GM06990 (cell line): ENCODE measurements around the gene ADNP.

Source experiments
- DNase-seq: peaks from one replicate; pipeline ENCODE4 v3.0.0-alpha.2; 2011; ENCODE audit not compliant: insufficient read length; ENCODE audit errors: extremely low read depth
- H3K27me3 ChIP-seq: replicated peaks from 2 replicates; pipeline ENCODE4 v1.6.0; 2011; ENCODE audit warnings: low read length; ENCODE audit not compliant: control insufficient read depth, insufficient read depth
- H3K36me3 ChIP-seq: 2 replicates; pipeline ENCODE4 v1.5.1; 2011; ENCODE audit warnings: low read length; ENCODE audit not compliant: control insufficient read depth, insufficient read depth
- H3K4me3 ChIP-seq: replicated peaks from 2 replicates; pipeline ENCODE4 v1.5.1; 2011; ENCODE audit warnings: low read depth, mild to moderate bottlenecking, control low read depth, low read length
- TF ChIP-seq, protein P1 (sequence below): IDR thresholded peaks from 2 replicates; pipeline ENCODE4 v1.5.1; 2011; ENCODE audit warnings: low read length, control low read depth, mild to moderate bottlenecking, inconsistent platforms; ENCODE audit not compliant: insufficient read depth, poor library complexity, severe bottlenecking

The ADNP gene

DNA sequence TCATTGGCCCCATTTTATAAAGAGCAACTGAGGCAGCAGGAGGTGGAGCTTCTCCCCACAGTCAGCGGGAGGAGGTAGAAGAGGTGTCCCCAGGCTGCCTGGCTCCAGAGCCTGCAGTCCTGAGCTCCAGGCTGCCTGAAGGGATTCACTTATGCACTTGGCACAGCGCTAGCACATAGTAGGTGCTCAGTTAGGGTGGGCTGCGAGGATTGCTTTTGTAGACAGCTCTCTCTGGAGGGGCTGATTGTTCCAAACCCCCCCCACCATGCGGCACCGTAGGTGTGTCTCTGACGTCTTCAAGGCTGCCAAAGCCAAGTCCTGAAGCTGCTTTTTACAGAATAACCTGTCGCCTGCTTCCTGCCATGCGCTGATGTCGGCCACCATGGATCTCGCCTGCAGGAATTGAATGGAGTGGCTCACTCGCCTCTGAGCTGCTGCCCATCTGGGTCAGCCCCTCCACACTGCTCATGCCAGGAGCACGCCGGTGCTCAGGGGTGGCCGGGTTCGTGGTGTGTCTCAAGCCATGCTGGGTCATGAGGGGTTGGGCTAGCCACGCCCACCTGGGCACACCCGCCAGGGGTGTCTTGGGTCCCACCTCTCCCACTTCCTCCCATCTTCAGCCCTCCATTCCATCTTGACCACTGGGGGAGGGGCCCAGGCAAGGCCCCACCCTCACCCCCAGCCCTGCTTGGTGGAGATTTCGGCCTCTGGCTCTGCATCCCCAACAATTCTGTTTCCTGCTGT is 76.6 kb downstream of the ADNP start:
- Histone ChIP-seq H3K36me3 (peaks cover 24% of the 10 kb centered on the region), H3K27me3 (no peaks in the 10 kb centered on the region), H3K4me3 (no peak overlapping the region)
- TF ChIP-seq, protein P1, sequence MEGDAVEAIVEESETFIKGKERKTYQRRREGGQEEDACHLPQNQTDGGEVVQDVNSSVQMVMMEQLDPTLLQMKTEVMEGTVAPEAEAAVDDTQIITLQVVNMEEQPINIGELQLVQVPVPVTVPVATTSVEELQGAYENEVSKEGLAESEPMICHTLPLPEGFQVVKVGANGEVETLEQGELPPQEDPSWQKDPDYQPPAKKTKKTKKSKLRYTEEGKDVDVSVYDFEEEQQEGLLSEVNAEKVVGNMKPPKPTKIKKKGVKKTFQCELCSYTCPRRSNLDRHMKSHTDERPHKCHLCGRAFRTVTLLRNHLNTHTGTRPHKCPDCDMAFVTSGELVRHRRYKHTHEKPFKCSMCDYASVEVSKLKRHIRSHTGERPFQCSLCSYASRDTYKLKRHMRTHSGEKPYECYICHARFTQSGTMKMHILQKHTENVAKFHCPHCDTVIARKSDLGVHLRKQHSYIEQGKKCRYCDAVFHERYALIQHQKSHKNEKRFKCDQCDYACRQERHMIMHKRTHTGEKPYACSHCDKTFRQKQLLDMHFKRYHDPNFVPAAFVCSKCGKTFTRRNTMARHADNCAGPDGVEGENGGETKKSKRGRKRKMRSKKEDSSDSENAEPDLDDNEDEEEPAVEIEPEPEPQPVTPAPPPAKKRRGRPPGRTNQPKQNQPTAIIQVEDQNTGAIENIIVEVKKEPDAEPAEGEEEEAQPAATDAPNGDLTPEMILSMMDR = no peak
- DNase-seq = no peak

DNA sequence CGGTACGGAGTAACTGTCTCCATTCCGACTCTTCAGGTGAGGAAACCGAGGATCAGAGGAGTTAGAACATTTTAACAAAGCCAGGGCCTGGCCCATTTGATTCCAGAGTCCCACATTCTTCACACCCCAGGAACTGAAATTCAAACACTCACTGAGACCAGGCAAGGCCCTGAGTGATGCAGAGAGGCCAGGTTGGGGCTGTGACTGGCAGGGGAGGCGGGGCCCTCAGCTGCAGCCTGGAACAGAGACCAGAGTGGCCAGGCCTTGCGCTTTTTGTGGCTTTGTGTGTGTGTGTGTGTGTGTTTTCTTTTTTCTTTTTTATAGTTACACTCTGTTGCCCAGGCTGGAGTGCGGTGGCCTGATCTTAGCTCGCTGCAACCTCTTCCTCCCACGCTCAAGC is 79.2 kb downstream of the ADNP start:
- Histone ChIP-seq H3K27me3 (no peaks in the 10 kb centered on the region), H3K4me3 (no peak overlapping the region), H3K36me3 (peaks cover 25% of the 10 kb centered on the region)
- no peak for DNase-seq
- TF ChIP-seq, protein P1 = no peak

DNA sequence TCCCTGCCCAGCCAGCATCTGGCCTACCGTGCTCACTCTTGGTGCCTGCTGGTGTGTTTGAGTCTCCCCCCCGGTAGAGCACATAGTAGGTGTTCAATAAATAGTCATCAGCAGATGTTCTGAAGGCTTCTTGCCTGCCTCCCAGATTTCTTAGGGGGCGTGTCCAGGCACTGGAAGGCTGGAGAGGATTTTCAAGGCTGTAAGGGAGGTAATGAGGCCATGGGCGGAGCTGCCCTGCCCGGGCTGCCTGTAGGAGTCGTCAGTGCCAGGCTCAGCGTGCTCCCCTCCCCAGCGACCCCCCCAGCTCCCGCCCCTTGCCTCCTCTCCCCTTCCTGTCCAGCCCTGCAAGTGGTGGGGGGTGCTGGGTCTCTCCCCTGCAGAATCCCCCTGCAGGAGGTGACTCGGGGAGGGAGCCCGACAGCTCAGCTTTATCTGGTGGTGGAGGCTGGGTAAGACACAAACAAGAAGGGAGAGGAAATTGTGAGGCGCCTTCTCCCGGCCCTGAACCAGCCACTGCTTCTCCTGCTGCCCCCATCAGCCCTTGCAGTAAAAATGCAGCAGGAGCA is 80.4 kb downstream of the ADNP start:
- no peak for DNase-seq

DNA sequence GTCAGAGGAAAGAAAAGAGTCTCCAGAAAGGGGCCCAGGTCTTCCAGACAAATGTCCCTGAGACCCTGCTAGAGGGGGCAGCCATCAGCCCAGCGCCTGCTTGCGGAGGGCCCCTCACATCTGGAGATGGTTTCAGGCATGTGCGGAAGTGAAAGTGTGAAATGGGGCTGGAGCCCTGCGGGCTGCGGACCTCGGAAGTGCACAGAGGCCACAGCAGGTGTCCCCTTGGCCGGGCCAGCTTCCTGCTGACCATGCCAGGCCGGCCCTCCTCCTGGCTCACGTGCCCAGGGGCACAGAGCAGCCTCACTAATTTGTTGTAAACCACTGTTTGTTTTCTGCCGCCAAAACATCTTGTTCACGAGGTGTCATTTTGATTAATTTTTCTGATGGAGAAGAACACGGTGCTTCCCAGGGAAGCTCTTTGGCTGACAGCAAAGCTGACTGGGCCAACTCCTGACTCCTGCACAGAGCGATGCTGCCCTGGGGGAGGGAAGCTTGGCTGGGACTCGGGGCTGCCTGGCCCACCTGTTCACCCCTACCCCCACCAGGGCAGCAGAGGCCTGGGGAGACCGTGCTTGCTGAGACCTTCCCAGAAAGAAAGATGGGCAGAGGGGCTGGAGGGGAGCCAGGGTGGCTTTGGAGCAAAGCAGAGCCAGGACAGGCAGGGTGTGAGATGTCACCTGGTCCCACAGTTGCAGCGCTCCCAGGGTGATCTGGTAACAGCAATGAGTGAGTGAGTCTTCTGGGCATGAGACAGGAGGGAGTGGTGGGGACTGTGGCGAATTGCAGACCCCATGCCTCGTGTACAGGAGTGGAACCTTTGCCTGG is 82.2 kb downstream of the ADNP start:
- H3K36me3 ChIP-seq = peaks cover 16% of the 10 kb centered on the region

More for the DNA sequence above, 80.4 kb downstream of the ADNP start:
- peaks cover 23% of the 10 kb centered on the region for H3K36me3 ChIP-seq
- no peaks in the 10 kb centered on the region for H3K27me3 ChIP-seq
- TF ChIP-seq, protein P1 = no peak
- no peak overlapping the region for H3K4me3 ChIP-seq

DNA sequence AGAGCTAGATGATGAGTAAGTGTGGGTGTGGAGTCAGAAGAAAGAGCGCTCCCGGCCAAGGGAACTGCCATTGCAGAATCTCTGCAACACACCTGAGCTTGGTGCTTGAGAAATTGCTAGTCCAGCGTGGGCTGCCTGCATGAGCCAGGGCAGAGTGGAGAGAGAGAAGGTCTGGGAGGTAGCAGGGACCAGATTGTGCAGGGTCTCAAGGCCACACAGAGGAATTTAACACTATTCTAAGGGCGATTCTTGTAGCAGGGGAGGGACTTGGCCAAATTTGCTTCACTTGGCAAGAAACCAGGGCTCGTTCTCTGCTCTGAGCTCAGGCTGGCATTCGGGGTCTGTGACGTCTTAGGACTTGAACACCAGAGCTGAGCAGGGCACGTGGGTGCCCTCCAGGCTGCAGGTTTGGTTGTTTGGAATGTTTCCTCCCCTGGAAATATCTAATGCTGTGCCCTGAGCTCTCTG is 82.9 kb downstream of the ADNP start:
- Histone ChIP-seq H3K4me3 (no peak overlapping the region), H3K36me3 (peaks cover 16% of the 10 kb centered on the region), H3K27me3 (no peaks in the 10 kb centered on the region)
- TF ChIP-seq, protein P1 = no peak
- no peak for DNase-seq

More for the DNA sequence above, 82.2 kb downstream of the ADNP start:
- no peak for DNase-seq
- H3K4me3 ChIP-seq = no peak overlapping the region
- H3K27me3 ChIP-seq = no peaks in the 10 kb centered on the region
- TF ChIP-seq, protein P1 = no peak
